GM23338 (cell line): ENCODE data around the gene MAP3K4. TPM values are rescaled to one million over a fixed set of nuclear protein-coding genes. Genes with fewer than 3 reads are reported as not detected.

Experiments
- CREB1 ChIP-seq: fragments of 250-450 bp; sonication (Bioruptor Pico); IDR thresholded peaks from 2 replicates; pipeline ENCODE4 v1.5.0; 2020; ENCODE audit warnings: low read depth, mild to moderate bottlenecking, moderate library complexity
- EZH2 ChIP-seq: fragments of 200-600 bp; sonication (generic); IDR thresholded peaks from one replicate; pipeline ENCODE4 v1.8.0; 2017; ENCODE audit warnings: antibody characterized with exemption, mild to moderate bottlenecking, low read depth; ENCODE audit not compliant: unreplicated experiment
- EZH2phosphoT487 ChIP-seq: fragments of 200-600 bp; sonication (generic); IDR thresholded peaks from one replicate; pipeline ENCODE4 v1.8.1; 2018; ENCODE audit warnings: antibody characterized with exemption; ENCODE audit not compliant: unreplicated experiment
- JUNB ChIP-seq: IDR thresholded peaks from one replicate; pipeline ENCODE4 v1.6.1; 2016; ENCODE audit warnings: antibody characterized with exemption; ENCODE audit not compliant: unreplicated experiment
- STAT1 ChIP-seq: IDR thresholded peaks from one replicate; pipeline ENCODE4 v1.6.1; 2016; ENCODE audit warnings: antibody characterized with exemption; ENCODE audit not compliant: unreplicated experiment
- polyA plus RNA-seq: library from polyadenylated mRNA; unstranded; fragments of >200 nt; fragmentation: Nextera tagmentation; extraction: Ambion mirVana; gene quantifications from 2 replicates; pipeline ENCODE4 v1.2.1, GENCODE V29; 2016
- total RNA-seq: library from RNA; depleted of rRNA; stranded (reverse); fragments of >200 nt; shearing (Covaris generic); gene quantifications from 2 replicates; pipeline ENCODE4 v1.2.3, GENCODE V29; 2014
- TF ChIP-seq, protein P1 (sequence below): fragments of 250-450 bp; sonication (Bioruptor Pico); IDR thresholded peaks from 2 replicates; pipeline ENCODE4 v1.5.0; 2020; ENCODE audit warnings: mild to moderate bottlenecking, moderate library complexity
- TF ChIP-seq, protein P2 (sequence below): IDR thresholded peaks from one replicate; pipeline ENCODE4 v1.6.1; 2018; ENCODE audit warnings: antibody characterized with exemption; ENCODE audit not compliant: unreplicated experiment

MAP3K4 gene
- total and polyA plus RNA-seq, 2 experiments from 2014 or later = 44.4 to 48.8 TPM

DNA sequence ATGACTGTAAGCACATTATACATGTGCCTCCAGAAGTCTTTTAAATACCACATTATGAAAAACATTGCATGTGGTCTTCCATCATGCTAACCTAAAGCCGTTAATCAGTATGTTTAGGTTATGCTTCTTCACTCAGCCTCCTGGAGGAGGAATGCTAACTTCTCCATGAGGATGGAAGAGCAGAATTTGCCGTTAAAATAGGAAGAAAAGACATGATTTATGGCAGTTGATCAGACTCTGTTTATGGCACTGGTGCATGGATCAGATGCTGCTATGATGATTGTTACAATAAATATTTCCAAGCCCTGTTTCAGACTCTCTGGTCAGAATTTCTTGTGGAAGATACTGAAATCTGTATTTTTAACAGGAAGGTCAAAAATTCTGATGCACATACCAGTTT lies 31.7 kb downstream of the MAP3K4 start (continued):
- TF ChIP-seq, protein P1, sequence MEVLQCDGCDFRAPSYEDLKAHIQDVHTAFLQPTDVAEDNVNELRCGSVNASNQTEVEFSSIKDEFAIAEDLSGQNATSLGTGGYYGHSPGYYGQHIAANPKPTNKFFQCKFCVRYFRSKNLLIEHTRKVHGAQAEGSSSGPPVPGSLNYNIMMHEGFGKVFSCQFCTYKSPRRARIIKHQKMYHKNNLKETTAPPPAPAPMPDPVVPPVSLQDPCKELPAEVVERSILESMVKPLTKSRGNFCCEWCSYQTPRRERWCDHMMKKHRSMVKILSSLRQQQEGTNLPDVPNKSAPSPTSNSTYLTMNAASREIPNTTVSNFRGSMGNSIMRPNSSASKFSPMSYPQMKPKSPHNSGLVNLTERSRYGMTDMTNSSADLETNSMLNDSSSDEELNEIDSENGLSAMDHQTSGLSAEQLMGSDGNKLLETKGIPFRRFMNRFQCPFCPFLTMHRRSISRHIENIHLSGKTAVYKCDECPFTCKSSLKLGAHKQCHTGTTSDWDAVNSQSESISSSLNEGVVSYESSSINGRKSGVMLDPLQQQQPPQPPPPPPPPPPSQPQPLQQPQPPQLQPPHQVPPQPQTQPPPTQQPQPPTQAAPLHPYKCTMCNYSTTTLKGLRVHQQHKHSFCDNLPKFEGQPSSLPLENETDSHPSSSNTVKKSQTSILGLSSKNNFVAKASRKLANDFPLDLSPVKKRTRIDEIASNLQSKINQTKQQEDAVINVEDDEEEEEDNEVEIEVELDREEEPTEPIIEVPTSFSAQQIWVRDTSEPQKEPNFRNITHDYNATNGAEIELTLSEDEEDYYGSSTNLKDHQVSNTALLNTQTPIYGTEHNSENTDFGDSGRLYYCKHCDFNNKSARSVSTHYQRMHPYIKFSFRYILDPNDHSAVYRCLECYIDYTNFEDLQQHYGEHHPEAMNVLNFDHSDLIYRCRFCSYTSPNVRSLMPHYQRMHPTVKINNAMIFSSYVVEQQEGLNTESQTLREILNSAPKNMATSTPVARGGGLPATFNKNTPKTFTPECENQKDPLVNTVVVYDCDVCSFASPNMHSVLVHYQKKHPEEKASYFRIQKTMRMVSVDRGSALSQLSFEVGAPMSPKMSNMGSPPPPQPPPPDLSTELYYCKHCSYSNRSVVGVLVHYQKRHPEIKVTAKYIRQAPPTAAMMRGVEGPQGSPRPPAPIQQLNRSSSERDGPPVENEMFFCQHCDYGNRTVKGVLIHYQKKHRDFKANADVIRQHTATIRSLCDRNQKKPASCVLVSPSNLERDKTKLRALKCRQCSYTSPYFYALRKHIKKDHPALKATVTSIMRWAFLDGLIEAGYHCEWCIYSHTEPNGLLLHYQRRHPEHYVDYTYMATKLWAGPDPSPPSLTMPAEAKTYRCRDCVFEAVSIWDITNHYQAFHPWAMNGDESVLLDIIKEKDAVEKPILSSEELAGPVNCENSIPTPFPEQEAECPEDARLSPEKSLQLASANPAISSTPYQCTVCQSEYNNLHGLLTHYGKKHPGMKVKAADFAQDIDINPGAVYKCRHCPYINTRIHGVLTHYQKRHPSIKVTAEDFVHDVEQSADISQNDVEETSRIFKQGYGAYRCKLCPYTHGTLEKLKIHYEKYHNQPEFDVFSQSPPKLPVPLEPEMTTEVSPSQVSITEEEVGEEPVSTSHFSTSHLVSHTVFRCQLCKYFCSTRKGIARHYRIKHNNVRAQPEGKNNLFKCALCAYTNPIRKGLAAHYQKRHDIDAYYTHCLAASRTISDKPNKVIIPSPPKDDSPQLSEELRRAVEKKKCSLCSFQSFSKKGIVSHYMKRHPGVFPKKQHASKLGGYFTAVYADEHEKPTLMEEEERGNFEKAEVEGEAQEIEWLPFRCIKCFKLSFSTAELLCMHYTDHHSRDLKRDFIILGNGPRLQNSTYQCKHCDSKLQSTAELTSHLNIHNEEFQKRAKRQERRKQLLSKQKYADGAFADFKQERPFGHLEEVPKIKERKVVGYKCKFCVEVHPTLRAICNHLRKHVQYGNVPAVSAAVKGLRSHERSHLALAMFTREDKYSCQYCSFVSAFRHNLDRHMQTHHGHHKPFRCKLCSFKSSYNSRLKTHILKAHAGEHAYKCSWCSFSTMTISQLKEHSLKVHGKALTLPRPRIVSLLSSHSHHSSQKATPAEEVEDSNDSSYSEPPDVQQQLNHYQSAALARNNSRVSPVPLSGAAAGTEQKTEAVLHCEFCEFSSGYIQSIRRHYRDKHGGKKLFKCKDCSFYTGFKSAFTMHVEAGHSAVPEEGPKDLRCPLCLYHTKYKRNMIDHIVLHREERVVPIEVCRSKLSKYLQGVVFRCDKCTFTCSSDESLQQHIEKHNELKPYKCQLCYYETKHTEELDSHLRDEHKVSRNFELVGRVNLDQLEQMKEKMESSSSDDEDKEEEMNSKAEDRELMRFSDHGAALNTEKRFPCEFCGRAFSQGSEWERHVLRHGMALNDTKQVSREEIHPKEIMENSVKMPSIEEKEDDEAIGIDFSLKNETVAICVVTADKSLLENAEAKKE (CRISPR knock-in tag) = no peak
- TF ChIP-seq, protein P2, sequence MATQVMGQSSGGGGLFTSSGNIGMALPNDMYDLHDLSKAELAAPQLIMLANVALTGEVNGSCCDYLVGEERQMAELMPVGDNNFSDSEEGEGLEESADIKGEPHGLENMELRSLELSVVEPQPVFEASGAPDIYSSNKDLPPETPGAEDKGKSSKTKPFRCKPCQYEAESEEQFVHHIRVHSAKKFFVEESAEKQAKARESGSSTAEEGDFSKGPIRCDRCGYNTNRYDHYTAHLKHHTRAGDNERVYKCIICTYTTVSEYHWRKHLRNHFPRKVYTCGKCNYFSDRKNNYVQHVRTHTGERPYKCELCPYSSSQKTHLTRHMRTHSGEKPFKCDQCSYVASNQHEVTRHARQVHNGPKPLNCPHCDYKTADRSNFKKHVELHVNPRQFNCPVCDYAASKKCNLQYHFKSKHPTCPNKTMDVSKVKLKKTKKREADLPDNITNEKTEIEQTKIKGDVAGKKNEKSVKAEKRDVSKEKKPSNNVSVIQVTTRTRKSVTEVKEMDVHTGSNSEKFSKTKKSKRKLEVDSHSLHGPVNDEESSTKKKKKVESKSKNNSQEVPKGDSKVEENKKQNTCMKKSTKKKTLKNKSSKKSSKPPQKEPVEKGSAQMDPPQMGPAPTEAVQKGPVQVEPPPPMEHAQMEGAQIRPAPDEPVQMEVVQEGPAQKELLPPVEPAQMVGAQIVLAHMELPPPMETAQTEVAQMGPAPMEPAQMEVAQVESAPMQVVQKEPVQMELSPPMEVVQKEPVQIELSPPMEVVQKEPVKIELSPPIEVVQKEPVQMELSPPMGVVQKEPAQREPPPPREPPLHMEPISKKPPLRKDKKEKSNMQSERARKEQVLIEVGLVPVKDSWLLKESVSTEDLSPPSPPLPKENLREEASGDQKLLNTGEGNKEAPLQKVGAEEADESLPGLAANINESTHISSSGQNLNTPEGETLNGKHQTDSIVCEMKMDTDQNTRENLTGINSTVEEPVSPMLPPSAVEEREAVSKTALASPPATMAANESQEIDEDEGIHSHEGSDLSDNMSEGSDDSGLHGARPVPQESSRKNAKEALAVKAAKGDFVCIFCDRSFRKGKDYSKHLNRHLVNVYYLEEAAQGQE = no peak
- TF ChIP-seq JUNB (no peak), EZH2phosphoT487 (no peak), EZH2 (no peak), CREB1 (no peak), STAT1 (no peak)
